Karpas-422 (cell line): ENCODE measurements around the gene KAZN. TPM values are rescaled to one million over a fixed set of nuclear protein-coding genes. Genes with fewer than 3 reads are reported as not detected.

Source experiments
- DNase-seq: peaks from one replicate; pipeline ENCODE4 v3.0.0-alpha.2; 2015
- H2AFZ ChIP-seq: fragments of 200-600 bp; sonication (generic); 2 replicates; pipeline ENCODE4 v1.6.1; 2014; ENCODE audit warnings: antibody characterized with exemption, low read length, mixed read lengths
- H3K27ac ChIP-seq: fragments of 200-600 bp; sonication (generic); 2 replicates; pipeline ENCODE4 v1.5.1; 2014; ENCODE audit warnings: mild to moderate bottlenecking, low read length, moderate library complexity
- H3K27me3 ChIP-seq: fragments of 200-600 bp; sonication (generic); 2 replicates; pipeline ENCODE4 v1.6.1; 2014; ENCODE audit warnings: low read length, mixed read lengths
- H3K36me3 ChIP-seq: fragments of 200-600 bp; sonication (generic); 2 replicates; pipeline ENCODE4 v1.6.1; 2014; ENCODE audit warnings: low read length, mixed read lengths; ENCODE audit not compliant: insufficient read depth
- H3K4me1 ChIP-seq: fragments of 200-600 bp; sonication (generic); 2 replicates; pipeline ENCODE4 v1.6.1; 2014; ENCODE audit warnings: mild to moderate bottlenecking, low read length, mixed read lengths
- H3K4me2 ChIP-seq: fragments of 200-600 bp; sonication (generic); 2 replicates; pipeline ENCODE4 v1.6.1; 2014; ENCODE audit warnings: low read length, low read depth, mild to moderate bottlenecking; ENCODE audit not compliant: poor library complexity, severe bottlenecking
- H3K4me3 ChIP-seq: fragments of 200-600 bp; sonication (generic); 2 replicates; pipeline ENCODE4 v1.5.1; 2014; ENCODE audit warnings: mild to moderate bottlenecking, antibody characterized with exemption, low read length, mixed read lengths
- H3K79me2 ChIP-seq: fragments of 200-600 bp; sonication (generic); 2 replicates; pipeline ENCODE4 v1.6.1; 2014; ENCODE audit warnings: mild to moderate bottlenecking, low read length, mixed read lengths
- H3K9ac ChIP-seq: fragments of 200-600 bp; sonication (generic); 2 replicates; pipeline ENCODE4 v1.6.0; 2014; ENCODE audit warnings: low read length
- H3K9me2 ChIP-seq: fragments of 200-600 bp; sonication (generic), shearing (Covaris generic); replicated peaks from 2 replicates; pipeline ENCODE4 v1.6.0; 2014; ENCODE audit warnings: mild to moderate bottlenecking, low read length, moderate library complexity; ENCODE audit not compliant: insufficient read depth
- H3K9me3 ChIP-seq: fragments of 300-700, 200-600 bp; sonication (generic); 2 replicates; pipeline ENCODE4 v1.6.1; 2014; ENCODE audit warnings: low read length, mixed read lengths
- H4K20me1 ChIP-seq: fragments of 200-600 bp; sonication (generic); 2 replicates; pipeline ENCODE4 v1.6.1; 2014; ENCODE audit warnings: mild to moderate bottlenecking, antibody characterized with exemption, low read length, low read depth; ENCODE audit not compliant: insufficient read depth
- total RNA-seq: library from RNA; depleted of rRNA; stranded (reverse); fragments of >200 nt; shearing (Covaris generic); gene quantifications from 2 replicates; pipeline ENCODE4 v1.2.3, GENCODE V29; 2014; ENCODE audit warnings: low replicate concordance

Gene KAZN
- total RNA-seq, 1 experiment from 2014 or later: not detected

DNA sequence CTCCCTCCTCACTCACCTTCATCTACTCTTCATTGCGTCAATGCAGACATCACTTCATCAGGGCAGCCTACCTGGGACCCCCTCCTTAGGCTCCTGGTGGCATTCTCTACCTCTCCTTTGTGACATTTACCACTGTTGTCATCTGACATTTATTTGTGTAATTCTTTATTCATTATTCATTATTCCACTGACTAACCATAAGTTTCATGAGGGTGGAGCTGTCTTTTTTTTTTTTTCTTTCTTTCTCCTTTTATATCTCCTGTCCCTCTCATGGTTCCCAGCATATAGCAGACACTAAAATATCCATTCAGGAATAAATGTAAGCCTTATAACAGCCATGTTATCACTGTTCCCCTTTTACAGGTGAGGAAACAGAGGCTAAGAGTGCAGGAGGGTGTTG, 126.8 kb downstream of the KAZN start:
- no peak overlapping the region for H3K4me2 ChIP-seq
- H3K27me3 ChIP-seq: no peaks in the 10 kb centered on the region
- no peaks in the 10 kb centered on the region for H4K20me1 ChIP-seq
- no peaks in the 10 kb centered on the region for H3K9me2 ChIP-seq
- H3K4me3 ChIP-seq: no peak overlapping the region
- H3K9me3 ChIP-seq: no peaks in the 10 kb centered on the region
- H3K9ac ChIP-seq: no peak overlapping the region
- no peaks in the 10 kb centered on the region for H3K79me2 ChIP-seq
- no peaks in the 10 kb centered on the region for H3K36me3 ChIP-seq
- no peak for DNase-seq
- H3K4me1 ChIP-seq: no peaks in the 10 kb centered on the region
- H3K27ac ChIP-seq: no peak overlapping the region
- no peak overlapping the region for H2AFZ ChIP-seq

DNA sequence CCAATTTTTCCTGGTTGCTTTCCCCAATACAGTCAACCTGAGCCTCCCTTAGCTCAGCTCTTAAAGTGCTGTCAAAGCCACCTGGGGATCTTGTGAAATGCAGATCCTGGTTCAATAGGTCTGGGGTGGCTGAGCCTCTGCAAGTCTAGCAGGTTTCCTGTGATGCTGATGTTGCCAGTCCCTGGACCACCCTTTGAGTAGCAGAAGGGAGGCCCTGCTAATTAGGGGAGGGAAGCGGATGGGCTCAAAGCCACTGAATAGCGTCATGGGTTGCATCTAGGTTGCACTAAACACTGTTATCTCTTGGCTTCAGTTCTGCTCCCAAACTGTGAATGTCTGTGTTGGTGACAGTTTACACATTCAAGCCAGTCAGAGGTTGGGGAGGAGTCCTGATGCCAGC, 127.2 kb downstream of the KAZN start:
- no peak overlapping the region for H3K4me2 ChIP-seq
- H3K36me3 ChIP-seq: no peaks in the 10 kb centered on the region
- no peak overlapping the region for H3K4me3 ChIP-seq
- no peaks in the 10 kb centered on the region for H4K20me1 ChIP-seq
- H3K4me1 ChIP-seq: no peaks in the 10 kb centered on the region
- H2AFZ ChIP-seq: no peak overlapping the region
- no peaks in the 10 kb centered on the region for H3K79me2 ChIP-seq
- no peaks in the 10 kb centered on the region for H3K27me3 ChIP-seq
- no peak overlapping the region for H3K9ac ChIP-seq
- no peaks in the 10 kb centered on the region for H3K9me2 ChIP-seq
- no peak for DNase-seq
- no peak overlapping the region for H3K27ac ChIP-seq
- H3K9me3 ChIP-seq: no peaks in the 10 kb centered on the region

DNA sequence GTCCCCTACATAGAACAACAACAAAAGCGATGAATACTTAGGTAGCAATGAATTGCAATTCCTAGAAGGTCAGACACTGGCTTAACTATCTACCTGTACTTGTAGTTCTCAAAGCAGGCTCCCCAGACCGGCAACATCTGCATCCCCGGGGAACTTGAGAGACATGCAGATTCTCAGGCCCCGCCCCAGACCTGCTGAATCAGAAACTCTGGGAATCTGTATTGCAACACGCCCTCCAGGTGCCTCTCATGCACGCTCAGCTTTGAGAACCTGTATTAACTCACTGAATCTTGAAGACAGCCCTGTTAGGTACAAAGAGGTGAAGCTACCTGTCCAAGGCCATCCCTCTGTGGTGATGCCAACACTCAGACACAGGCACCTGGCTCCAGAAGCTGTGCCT, 128.1 kb downstream of the KAZN start:
- no peaks in the 10 kb centered on the region for H3K79me2 ChIP-seq
- H3K27ac ChIP-seq: no peak overlapping the region
- no peak overlapping the region for H3K4me2 ChIP-seq
- H2AFZ ChIP-seq: no peak overlapping the region
- no peaks in the 10 kb centered on the region for H3K4me1 ChIP-seq
- H3K9me3 ChIP-seq: no peaks in the 10 kb centered on the region
- no peak overlapping the region for H3K9ac ChIP-seq
- H4K20me1 ChIP-seq: no peaks in the 10 kb centered on the region
- no peak for DNase-seq
- no peaks in the 10 kb centered on the region for H3K27me3 ChIP-seq
- no peaks in the 10 kb centered on the region for H3K9me2 ChIP-seq
- H3K36me3 ChIP-seq: no peaks in the 10 kb centered on the region
- no peak overlapping the region for H3K4me3 ChIP-seq

DNA sequence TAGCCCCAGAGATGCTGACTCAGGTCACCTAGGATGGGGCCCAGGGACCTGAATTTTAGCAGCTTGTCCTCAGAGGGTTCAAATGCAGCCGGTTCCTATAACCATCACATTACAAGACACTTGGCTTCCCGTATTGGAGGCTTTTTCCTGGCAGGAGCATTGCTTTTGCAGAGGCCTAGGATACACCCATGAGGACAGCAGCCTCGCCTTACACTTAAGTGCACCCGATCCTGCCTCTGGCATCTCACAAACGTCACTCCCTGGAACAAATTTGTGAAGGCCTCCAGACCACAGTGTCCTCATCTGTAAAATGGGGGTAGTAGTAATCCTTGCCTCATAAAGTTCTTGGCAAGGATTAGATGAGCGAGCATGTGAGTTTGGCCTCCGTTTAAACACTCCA, 130.0 kb downstream of the KAZN start:
- Histone ChIP-seq H3K9me3 (no peaks in the 10 kb centered on the region), H3K9ac (no peak overlapping the region), H3K27me3 (no peaks in the 10 kb centered on the region; the same call in 1 of the 2 replicates), H3K79me2 (no peaks in the 10 kb centered on the region), H4K20me1 (no peaks in the 10 kb centered on the region), H3K4me1 (no peaks in the 10 kb centered on the region; the same call in 1 of the 2 replicates), H3K4me2 (no peak overlapping the region), H2AFZ (no peak overlapping the region), H3K27ac (no peak overlapping the region), H3K36me3 (no peaks in the 10 kb centered on the region), H3K9me2 (no peaks in the 10 kb centered on the region), H3K4me3 (no peak overlapping the region)
- no peak for DNase-seq

DNA sequence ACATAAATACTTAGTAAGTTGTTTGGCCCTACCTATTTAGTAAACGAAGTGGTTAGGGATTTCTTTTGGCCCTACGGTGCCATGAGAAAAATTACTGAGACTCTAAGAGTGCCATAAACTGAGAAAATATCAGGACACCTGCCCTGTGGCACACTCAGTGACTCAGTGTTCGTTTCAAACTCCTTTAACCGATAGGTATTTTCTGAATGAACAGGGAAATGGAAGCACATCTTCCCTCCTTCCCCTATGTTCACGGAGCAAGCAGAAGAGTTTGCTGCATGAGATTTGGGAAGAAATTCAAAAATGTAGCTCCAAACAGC, 134.2 kb downstream of the KAZN start:
- Histone ChIP-seq H4K20me1 (no peaks in the 10 kb centered on the region), H3K9me2 (no peaks in the 10 kb centered on the region), H3K4me2 (no peak overlapping the region), H3K4me1 (peaks cover 7% of the 10 kb centered on the region), H3K27me3 (no peaks in the 10 kb centered on the region; the same call in 1 of the 2 replicates), H3K4me3 (no peak overlapping the region), H3K36me3 (no peaks in the 10 kb centered on the region), H3K9ac (no peak overlapping the region), H3K27ac (no peak overlapping the region), H3K9me3 (no peaks in the 10 kb centered on the region), H3K79me2 (no peaks in the 10 kb centered on the region), H2AFZ (no peak overlapping the region)
- DNase-seq: no peak

DNA sequence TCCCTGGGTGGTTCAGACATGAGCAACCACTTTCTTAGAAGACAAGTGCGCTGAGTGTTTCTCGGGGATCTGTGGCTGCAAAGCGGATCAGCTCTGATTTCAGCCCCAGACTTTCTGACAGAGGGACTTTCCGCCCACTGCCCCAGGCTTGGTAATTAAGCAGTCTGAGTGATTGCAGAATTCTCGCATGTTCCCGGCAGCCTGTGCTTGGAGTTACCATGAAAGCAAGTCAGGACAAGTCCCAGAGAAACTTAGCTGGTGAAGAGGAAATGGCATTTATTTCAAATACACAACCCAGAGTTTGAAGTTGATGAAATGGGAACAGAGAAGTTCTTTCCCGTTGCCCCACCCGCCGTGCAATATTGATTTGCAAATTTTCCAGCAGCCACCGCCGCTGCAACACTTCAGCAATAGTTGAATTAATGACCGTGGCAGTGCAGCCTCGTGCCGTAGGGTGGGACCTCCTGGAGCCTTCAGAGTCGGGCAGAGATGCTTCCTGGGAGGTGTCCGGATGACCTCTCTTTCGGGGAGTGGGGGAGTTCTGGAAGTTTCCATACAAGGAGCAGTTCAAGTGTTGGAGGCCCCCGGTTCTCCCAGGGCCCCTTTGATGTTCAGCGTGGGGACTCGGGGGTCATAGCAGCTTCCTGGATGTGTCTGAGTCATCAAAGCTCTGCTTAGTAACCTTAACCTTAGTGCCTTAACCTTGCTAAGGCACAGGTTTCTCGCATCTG, 134.7 kb downstream of the KAZN start:
- Histone ChIP-seq H3K27me3 (no peaks in the 10 kb centered on the region; the same call in 1 of the 2 replicates), H3K27ac (no peak overlapping the region), H3K4me2 (no peak overlapping the region), H2AFZ (no peak overlapping the region), H3K79me2 (no peaks in the 10 kb centered on the region), H3K36me3 (no peaks in the 10 kb centered on the region), H3K4me3 (no peak overlapping the region), H3K4me1 (peaks cover 7% of the 10 kb centered on the region), H3K9me3 (no peaks in the 10 kb centered on the region), H3K9ac (no peak overlapping the region), H3K9me2 (no peaks in the 10 kb centered on the region), H4K20me1 (no peaks in the 10 kb centered on the region)
- no peak for DNase-seq

DNA sequence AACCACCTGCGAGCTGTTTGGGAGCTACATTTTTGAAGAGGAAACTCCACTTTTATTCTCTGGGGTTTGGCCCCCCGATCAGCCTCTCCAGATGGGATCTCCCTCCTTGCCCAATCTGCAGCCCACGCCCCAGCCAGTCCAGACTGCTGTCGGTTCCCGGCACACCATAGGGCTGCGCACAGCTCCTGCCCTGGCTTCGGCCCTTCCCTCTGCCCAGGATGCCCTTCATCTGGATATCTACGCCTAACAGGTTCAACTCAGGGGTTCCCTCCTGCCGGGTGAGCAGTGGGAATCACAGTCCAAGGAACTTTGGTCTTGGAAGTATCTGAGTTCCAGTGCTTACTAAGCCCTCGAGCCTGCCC, 135.3 kb downstream of the KAZN start:
- H3K36me3 ChIP-seq: no peaks in the 10 kb centered on the region
- no peaks in the 10 kb centered on the region for H3K79me2 ChIP-seq
- no peak overlapping the region for H3K27ac ChIP-seq
- no peak overlapping the region for H3K4me3 ChIP-seq
- H2AFZ ChIP-seq: no peak overlapping the region
- no peaks in the 10 kb centered on the region for H3K9me2 ChIP-seq
- no peaks in the 10 kb centered on the region; the same call in 1 of the 2 replicates for H3K27me3 ChIP-seq
- peaks cover 7% of the 10 kb centered on the region for H3K4me1 ChIP-seq
- no peaks in the 10 kb centered on the region for H4K20me1 ChIP-seq
- H3K9ac ChIP-seq: no peak overlapping the region
- H3K4me2 ChIP-seq: no peak overlapping the region
- no peak for DNase-seq
- no peaks in the 10 kb centered on the region for H3K9me3 ChIP-seq

DNA sequence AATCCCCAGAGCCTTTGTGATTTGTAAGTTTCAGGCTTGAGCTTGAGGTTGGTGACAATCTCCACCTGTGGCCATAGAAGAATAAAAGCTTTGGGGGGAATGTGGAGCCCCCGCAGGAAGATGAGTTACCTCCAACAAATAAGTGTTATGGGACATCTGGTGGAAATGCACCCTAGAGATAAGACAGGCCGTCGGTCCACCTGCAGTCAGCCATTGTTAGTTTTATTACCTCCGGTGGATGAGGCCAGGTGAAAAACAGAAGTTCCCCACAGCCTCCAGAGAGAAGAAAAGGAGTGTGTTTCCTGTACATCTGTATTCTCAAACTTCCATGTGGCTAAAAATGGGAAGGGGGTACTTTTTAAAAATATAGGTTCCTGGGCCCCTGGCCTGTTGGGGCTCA, 137.4 kb downstream of the KAZN start:
- Histone ChIP-seq H3K9ac (no peak overlapping the region), H3K36me3 (no peaks in the 10 kb centered on the region), H3K27me3 (no peaks in the 10 kb centered on the region; the same call in 1 of the 2 replicates), H3K4me3 (no peak overlapping the region), H4K20me1 (no peaks in the 10 kb centered on the region), H3K4me1 (peaks cover 14% of the 10 kb centered on the region), H3K27ac (no peak overlapping the region), H2AFZ (no peak overlapping the region), H3K79me2 (no peaks in the 10 kb centered on the region), H3K4me2 (no peak overlapping the region), H3K9me2 (no peaks in the 10 kb centered on the region), H3K9me3 (no peaks in the 10 kb centered on the region)
- DNase-seq: no peak
